Naive thymus-derived CD4-positive, alpha-beta T cell (primary cell): ENCODE results near the gene CTRL. TPM values are rescaled to one million over a fixed set of nuclear protein-coding genes. Genes with fewer than 3 reads are reported as not detected.
"Not testable (repeated sequence)": the region's sequence is repeated elsewhere in the genome, so short reads cannot be mapped to it uniquely, and the experiment has no call there.

Experiments used
- ATAC-seq: fragments of 150-1000 bp; cut with Tn5 transposase; 2 replicates; pipeline ENCODE4 v1.10.0; 2021; ENCODE audit warnings: mild to moderate bottlenecking, moderate library complexity
- CTCF ChIA-PET: fragments of 350-600 bp; sonication (Branson Sonifier 250); formaldehyde crosslinking; loops from one replicate; lab custom pipeline; 2021; ENCODE audit warnings: antibody characterized with exemption; lab: Charles Lee
- POLR2A ChIA-PET: fragments of 350-600 bp; sonication (Branson Sonifier 250); formaldehyde crosslinking; loops from one replicate; lab custom pipeline; 2021; ENCODE audit warnings: antibody characterized with exemption, inconsistent platforms; lab: Charles Lee
- DNase-seq, 9 donors: peaks; one replicate each; pipeline versions ENCODE4 v3.0.0 to v3.0.0-alpha.2; 2020 to 2022; ENCODE audit warnings: mixed read lengths in 1 of 9
- H3K27ac ChIP-seq: one replicate; pipeline ENCODE4 v1.7.0; 2013; ENCODE audit warnings: mild to moderate bottlenecking, low read depth, low read length, moderate library complexity
- H3K27me3 ChIP-seq, 2 donors: one replicate each; pipeline ENCODE4 v1.7.0; 2013; ENCODE audit warnings: low read length in 2 of 2, mild to moderate bottlenecking in 2 of 2, moderate library complexity in 2 of 2; ENCODE audit not compliant: control insufficient read depth in 2 of 2, insufficient read depth in 2 of 2
- H3K36me3 ChIP-seq, 3 experiments: 1 replicate in 2 of 3; 2 replicates in 1 of 3; pipeline ENCODE4 v1.7.0; 2013; ENCODE audit warnings: low read length in 3 of 3, mild to moderate bottlenecking in 3 of 3, moderate library complexity in 1 of 3; ENCODE audit not compliant: insufficient read depth in 3 of 3, control insufficient read depth in 2 of 3
- H3K4me1 ChIP-seq, 2 donors: one replicate each; pipeline ENCODE4 v1.7.0; 2013; ENCODE audit warnings: low read length in 2 of 2, mild to moderate bottlenecking in 2 of 2, moderate library complexity in 1 of 2; ENCODE audit not compliant: control insufficient read depth in 2 of 2, insufficient read depth in 2 of 2
- H3K4me3 ChIP-seq: 2 replicates; pipeline ENCODE4 v1.7.0; 2013; ENCODE audit warnings: mild to moderate bottlenecking, low read length
- H3K9me3 ChIP-seq, 3 experiments: 1 replicate in 2 of 3; 2 replicates in 1 of 3; pipeline ENCODE4 v1.7.0; 2013; ENCODE audit warnings: low read length in 3 of 3; ENCODE audit not compliant: control insufficient read depth in 2 of 3
- H3K27ac Mint-ChIP-seq, 9 donors: one replicate each; pipeline ENCODE4 v1.8.0; 2020 to 2022; ENCODE audit warnings: mixed read lengths in 9 of 9, mild to moderate bottlenecking in 8 of 9, moderate library complexity in 5 of 9, inconsistent platforms in 2 of 9
- H3K27me3 Mint-ChIP-seq, 5 donors: one replicate each; pipeline ENCODE4 v1.8.0; 2021 to 2022; ENCODE audit warnings: mixed read lengths in 5 of 5, mild to moderate bottlenecking in 1 of 5
- H3K36me3 Mint-ChIP-seq, 5 donors: one replicate each; pipeline ENCODE4 v1.8.0; 2020 to 2022; ENCODE audit warnings: mixed read lengths in 5 of 5, mild to moderate bottlenecking in 3 of 5, inconsistent platforms in 1 of 5
- H3K4me1 Mint-ChIP-seq, 7 donors: one replicate each; pipeline ENCODE4 v1.8.0; 2020 to 2022; ENCODE audit warnings: mixed read lengths in 7 of 7, mild to moderate bottlenecking in 3 of 7, inconsistent platforms in 1 of 7
- H3K4me3 Mint-ChIP-seq, 10 donors: one replicate each; pipeline ENCODE4 v1.8.0; 2020 to 2022; ENCODE audit warnings: mild to moderate bottlenecking in 10 of 10, mixed read lengths in 10 of 10, moderate library complexity in 6 of 10, inconsistent platforms in 2 of 10
- H3K9me3 Mint-ChIP-seq, 11 donors: one replicate each; pipeline ENCODE4 v1.8.0; 2020 to 2022; ENCODE audit warnings: mixed read lengths in 11 of 11, mild to moderate bottlenecking in 4 of 11, inconsistent platforms in 1 of 11, moderate library complexity in 1 of 11
- intact Hi-C, 2 donors: fragments of 100-400 bp; cut with micrococcal nuclease; formaldehyde crosslinking; loops; one replicate each; pipeline ENCODE4 v1.15.1; 2023
- polyA plus RNA-seq, 2 donors: library from polyadenylated mRNA; unstranded; fragments of 300-500 nt; fragmentation: Illumina TruSeq; gene quantifications; one replicate each; pipeline ENCODE4 v1.2.3, GENCODE V29; 2021
- total RNA-seq, 6 experiments: library from RNA in 5 of 6; stranded (reverse) in 5 of 6; gene quantifications; 1 replicate in 5 of 6; 2 replicates in 1 of 6; pipeline ENCODE4 v1.2.3 and lab custom pipeline; 2021 to 2026

Gene CTRL
- total and polyA plus RNA-seq, 7 experiments from 2014 or later, result 1.3 to 15.1 (median 7.9) TPM

- ChIA-PET POLR2A (interaction anchor here (0.7 kb wide), 1 partner anchor 179 kb away, joined by 3 read pairs; no protein-coding TSS in a partner anchor), CTCF (no interaction called here)
- H3K4me1 ChIP-seq, result no peaks in the 10 kb centered on the region
- DNase-seq, result peak in 1 of 9 donors; percentile 44
- H3K27me3 ChIP-seq, result no peaks in the 10 kb centered on the region
- no peaks in the 10 kb centered on the region for H3K27me3 Mint-ChIP-seq
- no peak for ATAC-seq
- intact Hi-C loops, result no loop called here
- peaks cover 0 to 22% (median 0%) of the 10 kb centered on the region in 5 donors for H3K36me3 Mint-ChIP-seq
- peaks cover 23 to 50% (median 41%) of the 10 kb centered on the region in 7 donors for H3K4me1 Mint-ChIP-seq
- no peaks in the 10 kb centered on the region for H3K9me3 Mint-ChIP-seq
- no peaks in the 10 kb centered on the region for H3K9me3 ChIP-seq
- no peak overlapping the region for H3K4me3 ChIP-seq
- no peak overlapping the region for H3K27ac ChIP-seq
- peaks cover 0 to 53% (median 0%) of the 10 kb centered on the region in 3 experiments for H3K36me3 ChIP-seq
- H3K27ac Mint-ChIP-seq, result peak overlapping the region in 6 of 9 donors; percentile 28 to 81 (median 70)
- H3K4me3 Mint-ChIP-seq, result peak overlapping the region in 1 of 10 donors; percentile 27
Observed at GRCh38 chr16:67917852-67918236, 13.8 kb downstream of the CTRL start.

DNA sequence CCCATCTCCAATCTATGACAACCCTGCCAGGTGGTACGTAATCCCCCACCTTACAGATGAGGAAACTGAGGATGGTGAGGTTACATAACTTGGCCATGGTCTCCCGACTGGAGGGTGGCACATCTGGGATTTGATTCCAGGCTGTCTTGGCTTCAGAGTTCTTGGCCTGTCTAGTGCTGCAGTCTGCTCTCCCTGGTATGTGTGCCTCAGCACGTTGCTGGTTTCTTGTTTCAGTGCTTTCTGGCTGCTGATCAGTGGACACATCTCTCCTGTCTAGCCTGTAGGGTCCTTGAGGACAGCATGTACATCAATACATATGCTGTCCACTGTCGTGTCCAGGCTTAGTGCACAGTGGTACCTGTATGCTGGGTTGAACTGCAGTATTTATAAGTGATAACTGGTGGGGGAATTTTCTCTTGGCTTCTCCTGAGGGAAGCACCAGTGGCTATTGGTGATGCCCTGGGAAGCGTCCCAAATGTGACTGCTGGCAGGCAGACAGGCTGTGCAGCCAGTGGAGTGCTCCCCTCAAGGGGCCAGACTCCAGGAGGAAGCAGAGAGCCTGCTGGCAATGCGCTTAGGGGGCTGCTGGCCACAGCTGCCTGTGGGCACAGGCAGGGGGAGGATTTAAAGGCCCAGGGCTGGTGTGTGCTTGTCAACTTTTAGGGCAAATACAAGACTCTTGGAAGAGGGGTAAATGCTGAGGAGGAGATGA lies 14.4 kb downstream of the CTRL start:
- Histone ChIP-seq H3K27me3 (no peaks in the 10 kb centered on the region), H3K4me3 (no peak overlapping the region), H3K36me3 (peaks cover 0 to 50% (median 0%) of the 10 kb centered on the region in 3 experiments), H3K27ac (no peak overlapping the region), H3K4me1 (no peaks in the 10 kb centered on the region), H3K9me3 (no peaks in the 10 kb centered on the region)
- Mint-ChIP-seq H3K27ac (peak overlapping the region in 6 of 9 donors; percentile 28 to 81 (median 70)), H3K27me3 (no peaks in the 10 kb centered on the region), H3K4me3 (peak overlapping the region in 1 of 10 donors; percentile 27), H3K9me3 (no peaks in the 10 kb centered on the region), H3K36me3 (peaks cover 0 to 22% (median 0%) of the 10 kb centered on the region in 5 donors), H3K4me1 (peaks cover 23 to 49% (median 39%) of the 10 kb centered on the region in 7 donors)
- DNase-seq, result no peak
- CTCF ChIA-PET, result no interaction called here
- intact Hi-C loops, result no loop called here
- POLR2A ChIA-PET, result interaction anchor here (0.7 kb wide), 1 partner anchor 180 kb away, joined by 3 read pairs; no protein-coding TSS in a partner anchor
- ATAC-seq, result no peak

DNA sequence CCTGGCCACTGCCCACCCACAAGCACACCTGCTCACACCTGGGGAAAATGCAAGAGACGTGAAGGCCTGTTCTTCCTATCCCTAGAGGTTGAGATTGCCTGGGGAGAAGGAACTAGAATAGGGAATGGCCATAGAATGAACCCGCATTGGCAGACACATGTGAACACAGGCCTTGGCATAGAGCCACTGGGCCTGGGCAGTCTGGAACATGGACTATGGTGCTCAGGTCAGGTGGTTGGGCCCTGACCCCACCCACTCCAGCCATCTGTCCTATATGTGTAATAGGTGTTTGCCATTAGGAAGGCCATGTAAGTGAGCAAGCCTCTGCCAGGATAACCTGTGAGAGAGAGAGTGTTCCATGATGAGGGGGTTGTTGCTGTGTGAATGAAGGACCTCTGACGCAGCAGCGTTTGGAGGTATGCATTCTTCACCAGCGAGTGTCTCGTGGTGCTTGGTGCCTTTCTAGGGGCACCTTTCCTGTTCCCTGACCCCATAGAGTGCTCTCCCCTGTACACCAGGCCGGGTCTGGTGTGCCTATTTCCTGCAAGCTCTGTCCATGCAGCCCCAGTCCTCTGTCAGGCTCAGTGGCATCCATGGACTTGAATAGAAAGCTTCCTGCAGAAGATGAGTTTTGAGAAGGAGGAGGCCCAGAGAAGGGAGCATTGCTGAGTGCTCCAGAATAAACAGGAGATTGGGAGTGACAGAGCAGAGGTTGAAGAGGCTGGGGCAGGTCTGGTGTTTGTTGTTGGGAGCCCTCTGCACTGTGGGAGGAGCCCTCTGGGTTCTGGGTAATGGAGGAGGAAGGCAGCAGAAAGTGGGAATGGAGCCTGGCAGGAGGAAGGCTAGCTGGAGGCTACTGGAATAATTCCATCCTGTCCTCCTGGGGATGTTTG lies 15.6 kb downstream of the CTRL start:
- peaks cover 0 to 25% (median 0%) of the 10 kb centered on the region in 5 donors for H3K36me3 Mint-ChIP-seq
- H3K9me3 ChIP-seq, result no peaks in the 10 kb centered on the region
- no peak overlapping the region for H3K4me3 Mint-ChIP-seq
- no peak overlapping the region for H3K27ac ChIP-seq
- intact Hi-C loops, result no loop called here
- H3K27me3 Mint-ChIP-seq, result no peaks in the 10 kb centered on the region
- ChIA-PET CTCF (interaction anchor here (0.9 kb wide), 1 partner anchor 99 kb away, joined by 3 read pairs; no protein-coding TSS in a partner anchor), POLR2A (interaction anchor here (0.7 to 1.0 kb wide), 2 partner anchors 9 to 199 kb away, joined by 3 read pairs; no protein-coding TSS in a partner anchor)
- ATAC-seq (no peak), DNase-seq (no peak)
- H3K36me3 ChIP-seq, result peaks cover 0 to 58% (median 0%) of the 10 kb centered on the region in 3 experiments
- peaks cover 23 to 40% (median 32%) of the 10 kb centered on the region in 7 donors for H3K4me1 Mint-ChIP-seq
- no peaks in the 10 kb centered on the region for H3K9me3 Mint-ChIP-seq
- no peaks in the 10 kb centered on the region for H3K4me1 ChIP-seq
- no peak overlapping the region for H3K4me3 ChIP-seq
- no peaks in the 10 kb centered on the region for H3K27me3 ChIP-seq
- peak overlapping the region in 3 of 9 donors; percentile 45 to 72 (median 64) for H3K27ac Mint-ChIP-seq

GRCh38 chr16:67915496-67915769 lies 16.2 kb downstream of the CTRL start:
- H3K27ac ChIP-seq, intact Hi-C loops, H3K9me3 Mint-ChIP-seq, ATAC-seq, H3K27me3 ChIP-seq, POLR2A ChIA-PET, H3K9me3 ChIP-seq, H3K4me3 Mint-ChIP-seq, H3K27me3 Mint-ChIP-seq, H3K4me3 ChIP-seq, DNase-seq, H3K4me1 ChIP-seq: not testable (repeated sequence)
- CTCF ChIA-PET, result interaction anchor here (0.7 kb wide), 1 partner anchor 12 kb away, joined by 3 read pairs; no protein-coding TSS in a partner anchor
- Mint-ChIP-seq H3K27ac (peak overlapping the region in 1 of 9 donors; percentile 72), H3K36me3 (peaks cover 0 to 27% (median 0%) of the 10 kb centered on the region in 5 donors), H3K4me1 (peaks cover 22 to 41% (median 32%) of the 10 kb centered on the region in 7 donors)
- peaks cover 0 to 61% (median 0%) of the 10 kb centered on the region in 3 experiments for H3K36me3 ChIP-seq

- CTCF ChIA-PET, result interaction anchor here (0.7 kb wide), 2 partner anchors 13 to 99 kb away, joined by 3 to 7 read pairs; no protein-coding TSS in a partner anchor
- Mint-ChIP-seq H3K36me3 (peaks cover 0 to 27% (median 0%) of the 10 kb centered on the region in 5 donors), H3K4me1 (peaks cover 21 to 44% (median 35%) of the 10 kb centered on the region in 7 donors), H3K4me3 (no peak overlapping the region), H3K9me3 (no peaks in the 10 kb centered on the region), H3K27me3 (no peaks in the 10 kb centered on the region), H3K27ac (peak overlapping the region in 4 of 9 donors; percentile 18 to 57 (median 52))
- H3K27ac ChIP-seq, result no peak overlapping the region
- no peaks in the 10 kb centered on the region for H3K9me3 ChIP-seq
- DNase-seq, result no peak
- H3K4me3 ChIP-seq, result no peak overlapping the region
- no peak for ATAC-seq
- intact Hi-C loops, result no loop called here
- H3K36me3 ChIP-seq, result peaks cover 0 to 63% (median 1%) of the 10 kb centered on the region in 3 experiments
- POLR2A ChIA-PET, result no interaction called here
- no peaks in the 10 kb centered on the region for H3K4me1 ChIP-seq
- H3K27me3 ChIP-seq, result no peaks in the 10 kb centered on the region
Observed at GRCh38 chr16:67914758-67915495, 16.7 kb downstream of the CTRL start.

DNA sequence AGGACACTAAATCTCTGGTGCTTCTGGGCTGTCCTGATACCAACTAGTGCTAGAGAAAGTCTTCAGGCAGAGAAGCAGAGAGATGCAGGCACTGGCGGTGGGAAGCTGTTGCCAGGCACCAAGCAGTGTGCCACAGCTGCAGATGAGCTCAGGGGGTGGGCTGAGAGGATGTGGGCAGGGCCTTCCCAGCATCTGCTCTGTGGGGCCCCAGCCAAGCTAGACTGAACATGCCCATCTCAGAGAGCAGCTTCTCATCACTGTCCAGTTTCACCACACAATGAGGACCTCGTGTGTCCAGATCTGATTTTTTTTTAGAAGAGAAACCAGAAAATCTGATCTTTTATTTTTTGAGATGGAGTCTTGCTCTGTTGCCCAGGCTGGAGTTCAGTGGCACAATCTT lies 21.5 kb downstream of the CTRL start:
- peaks cover 0 to 33% (median 5%) of the 10 kb centered on the region in 5 donors for H3K36me3 Mint-ChIP-seq

More for the DNA sequence above, 21.5 kb downstream of the CTRL start:
- no peaks in the 10 kb centered on the region for H3K9me3 Mint-ChIP-seq
- Histone ChIP-seq H3K4me3 (no peak overlapping the region), H3K27me3 (no peaks in the 10 kb centered on the region), H3K27ac (no peak overlapping the region), H3K4me1 (no peaks in the 10 kb centered on the region), H3K36me3 (peaks cover 0 to 42% (median 10%) of the 10 kb centered on the region in 3 experiments), H3K9me3 (no peaks in the 10 kb centered on the region)
- ATAC-seq (peak; percentile 52), DNase-seq (no peak)
- POLR2A ChIA-PET, result no interaction called here
- H3K4me1 Mint-ChIP-seq, result peaks cover 6 to 25% (median 20%) of the 10 kb centered on the region in 7 donors
- intact Hi-C loops, result no loop called here
- H3K27ac Mint-ChIP-seq, result peak overlapping the region in 1 of 9 donors; percentile 56
- peak overlapping the region in 2 of 10 donors; percentile 21 to 30 for H3K4me3 Mint-ChIP-seq
- CTCF ChIA-PET, result interaction anchor here (0.7 kb wide), 1 partner anchor 898 kb away, joined by 3 read pairs; no protein-coding TSS in a partner anchor
- H3K27me3 Mint-ChIP-seq, result no peaks in the 10 kb centered on the region
